ENCODE results near the gene BMF. TPM values are rescaled to one million over a fixed set of nuclear protein-coding genes. Genes with fewer than 3 reads are reported as not detected.

BMF gene
- total and polyA plus RNA-seq, 2 experiments from 2014 or later, result 15.9 to 41.8 TPM

- peaks cover 15% of the 10 kb centered on the region for H3K4me1 ChIP-seq (ENCODE audit: insufficient read depth)
- no peak overlapping the region for H3K4me3 ChIP-seq
- no peak for TF ChIP-seq EZH2 (IDR thresholded peaks at IDR 0.05; ENCODE audit: borderline replicate concordance)
- TF ChIP-seq EZH2phosphoT487 (IDR thresholded peaks at IDR 0.05; ENCODE audit: low read depth, severe bottlenecking, unreplicated experiment), result no peak
- TF ChIP-seq CTCF (IDR thresholded peaks at IDR 0.05; ENCODE audit: poor library complexity), result no peak
Observed at GRCh38 chr15:40054605-40054854, 54.1 kb downstream of the BMF start.

GRCh38 chr15:40053831-40054604, 54.7 kb downstream of the BMF start:
- H3K36me3 ChIP-seq (replicated peaks; ENCODE audit: insufficient read depth, low read depth), result no peaks in the 10 kb centered on the region
- H3K9me2 ChIP-seq (replicated peaks; ENCODE audit: insufficient read depth), result no peaks in the 10 kb centered on the region
- H4K20me1 ChIP-seq (ENCODE audit: insufficient read depth, poor library complexity, severe bottlenecking), result no peaks in the 10 kb centered on the region
- H3K4me1 ChIP-seq (ENCODE audit: insufficient read depth), result peaks cover 15% of the 10 kb centered on the region
- no peak for DNase-seq (ENCODE audit: low spot score)
- no peak overlapping the region for H2AFZ ChIP-seq
- no peak overlapping the region for H3K27ac ChIP-seq
- H3K4me2 ChIP-seq, result no peak overlapping the region
- 90% methylated on average over 13 of the region's 14 CpGs for WGBS (ENCODE audit: low lambda C conversion rate, missing lambda C conversion rate)
- no peaks in the 10 kb centered on the region for H3K9me3 ChIP-seq (ENCODE audit: low read depth)
- H3K27me3 ChIP-seq, result no peaks in the 10 kb centered on the region
- TF ChIP-seq CTCF (IDR thresholded peaks at IDR 0.05; ENCODE audit: poor library complexity) (no peak), EZH2phosphoT487 (IDR thresholded peaks at IDR 0.05; ENCODE audit: low read depth, severe bottlenecking, unreplicated experiment) (no peak), EZH2 (IDR thresholded peaks at IDR 0.05; ENCODE audit: borderline replicate concordance) (no peak)
- no peaks in the 10 kb centered on the region for H3K79me2 ChIP-seq
- H3K4me3 ChIP-seq, result no peak overlapping the region

More at GRCh38 chr15:40054605-40054854, 54.1 kb downstream of the BMF start:
- WGBS (ENCODE audit: low lambda C conversion rate, missing lambda C conversion rate), result 85% methylated on average over 3 of the region's 3 CpGs
- no peak overlapping the region for H3K4me2 ChIP-seq
- H3K36me3 ChIP-seq (replicated peaks; ENCODE audit: insufficient read depth, low read depth), result no peaks in the 10 kb centered on the region
- H3K9me3 ChIP-seq (ENCODE audit: low read depth), result no peaks in the 10 kb centered on the region
- no peaks in the 10 kb centered on the region for H3K9me2 ChIP-seq (replicated peaks; ENCODE audit: insufficient read depth)
- H3K79me2 ChIP-seq, result no peaks in the 10 kb centered on the region
- H3K27me3 ChIP-seq, result no peaks in the 10 kb centered on the region
- H3K27ac ChIP-seq, result no peak overlapping the region
- no peak for DNase-seq (ENCODE audit: low spot score)
- no peak overlapping the region for H2AFZ ChIP-seq
- H4K20me1 ChIP-seq (ENCODE audit: insufficient read depth, poor library complexity, severe bottlenecking), result no peaks in the 10 kb centered on the region

GRCh38 chr15:40053079-40053830, 55.4 kb downstream of the BMF start:
- Histone ChIP-seq H3K27me3 (no peaks in the 10 kb centered on the region), H3K36me3 (replicated peaks; ENCODE audit: insufficient read depth, low read depth) (no peaks in the 10 kb centered on the region), H3K27ac (peak overlapping the region; percentile 56), H3K4me3 (no peak overlapping the region), H3K9me3 (ENCODE audit: low read depth) (no peaks in the 10 kb centered on the region), H3K9me2 (replicated peaks; ENCODE audit: insufficient read depth) (no peaks in the 10 kb centered on the region), H4K20me1 (ENCODE audit: insufficient read depth, poor library complexity, severe bottlenecking) (no peaks in the 10 kb centered on the region), H3K79me2 (no peaks in the 10 kb centered on the region), H2AFZ (no peak overlapping the region), H3K4me1 (ENCODE audit: insufficient read depth) (peaks cover 15% of the 10 kb centered on the region), H3K4me2 (no peak overlapping the region)
- no peak for DNase-seq (ENCODE audit: low spot score)
- 76% methylated on average over 12 of the region's 12 CpGs for WGBS (ENCODE audit: low lambda C conversion rate, missing lambda C conversion rate)
- TF ChIP-seq EZH2 (IDR thresholded peaks at IDR 0.05; ENCODE audit: borderline replicate concordance) (no peak), CTCF (IDR thresholded peaks at IDR 0.05; ENCODE audit: poor library complexity) (peak; percentile 18)

Data from hepatocyte (in vitro differentiated cells).